BJ (cell line): ENCODE results near the gene TSPAN4. TPM values are rescaled to one million over a fixed set of nuclear protein-coding genes. Genes with fewer than 3 reads are reported as not detected.

ENCODE experiments used
- CTCF ChIA-PET: fragments of 350-600 bp; formaldehyde crosslinking; extraction: SDS; loops from one replicate; lab custom pipeline; 2021; ENCODE audit warnings: antibody characterized with exemption, inconsistent platforms; lab: Yijun Ruan, JAX
- POLR2A ChIA-PET: fragments of 300-600 bp; sonication (Branson Sonifier 250); formaldehyde crosslinking; extraction: SDS; loops from one replicate; lab custom pipeline; 2021; ENCODE audit warnings: antibody characterized with exemption; lab: Charles Lee
- DNase-seq: peaks from one replicate; pipeline ENCODE4 v3.0.0-alpha.2; 2011; ENCODE audit warnings: low read depth
- H3K27me3 ChIP-seq: 2 replicates; pipeline ENCODE4 v1.6.0; 2011; ENCODE audit warnings: low read length; ENCODE audit not compliant: control insufficient read depth, insufficient read depth
- H3K36me3 ChIP-seq: 2 replicates; pipeline ENCODE4 v1.5.1; 2011; ENCODE audit warnings: low read length; ENCODE audit not compliant: control insufficient read depth, insufficient read depth
- H3K4me3 ChIP-seq: 2 replicates; pipeline ENCODE4 v1.5.1; 2011; ENCODE audit warnings: low read depth, mild to moderate bottlenecking, control low read depth, low read length
- polyA plus RNA-seq: library from polyadenylated mRNA; depleted of rRNA; stranded (reverse); fragments of >200 nt; gene quantifications from 2 replicates; pipeline ENCODE4 v1.2.3, GENCODE V29; 2011
- TF ChIP-seq, protein P1 (sequence below): IDR thresholded peaks from 2 replicates; pipeline ENCODE4 v1.5.1; 2011; ENCODE audit warnings: low read depth, mild to moderate bottlenecking, control low read depth, inconsistent platforms, low read length, moderate library complexity; ENCODE audit not compliant: insufficient read depth

Gene TSPAN4
- polyA plus RNA-seq, 1 experiment = 295 TPM

DNA sequence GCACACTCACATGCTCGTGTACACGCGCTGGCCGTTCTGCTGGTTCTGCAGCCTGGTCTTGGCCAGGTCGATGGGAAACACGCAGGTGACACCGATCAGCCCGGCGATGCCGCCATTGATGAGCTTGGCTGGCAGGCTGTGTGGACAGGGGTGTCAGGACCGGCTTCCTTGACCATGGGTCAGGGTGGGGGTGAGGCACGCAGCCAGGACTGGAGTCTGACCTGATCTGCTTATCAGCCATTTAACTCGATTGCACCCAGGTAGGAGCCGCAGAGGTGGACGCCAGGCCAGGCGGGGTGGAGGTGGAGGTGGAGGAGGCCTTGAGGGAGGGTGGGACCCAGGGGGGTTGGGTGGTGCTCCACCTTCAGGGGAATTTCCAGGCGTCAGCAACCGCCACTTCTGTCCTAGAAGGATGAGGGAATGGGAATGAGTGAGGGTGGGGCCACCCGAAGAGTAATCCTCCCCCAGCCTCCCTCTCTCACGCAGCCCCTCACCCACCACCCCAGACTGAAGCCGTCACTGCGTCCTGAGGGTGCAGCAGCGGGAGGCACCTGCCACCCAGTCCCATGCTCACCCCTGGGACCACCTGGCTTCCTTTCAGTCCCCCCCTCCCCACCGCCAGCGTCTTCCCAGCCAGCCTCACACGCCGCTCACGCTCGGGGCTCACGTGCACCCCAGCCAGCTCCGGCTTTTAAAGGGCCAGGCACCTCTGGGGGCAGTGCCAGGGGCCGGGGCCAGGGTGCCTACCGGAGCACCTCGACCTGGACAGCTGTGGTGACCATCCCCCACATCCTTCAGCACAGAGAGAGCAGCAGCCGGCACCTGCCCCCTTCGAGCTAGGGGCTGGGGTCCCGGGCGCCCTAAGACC is 47.7 kb upstream of the TSPAN4 start:
- TF ChIP-seq, protein P1, sequence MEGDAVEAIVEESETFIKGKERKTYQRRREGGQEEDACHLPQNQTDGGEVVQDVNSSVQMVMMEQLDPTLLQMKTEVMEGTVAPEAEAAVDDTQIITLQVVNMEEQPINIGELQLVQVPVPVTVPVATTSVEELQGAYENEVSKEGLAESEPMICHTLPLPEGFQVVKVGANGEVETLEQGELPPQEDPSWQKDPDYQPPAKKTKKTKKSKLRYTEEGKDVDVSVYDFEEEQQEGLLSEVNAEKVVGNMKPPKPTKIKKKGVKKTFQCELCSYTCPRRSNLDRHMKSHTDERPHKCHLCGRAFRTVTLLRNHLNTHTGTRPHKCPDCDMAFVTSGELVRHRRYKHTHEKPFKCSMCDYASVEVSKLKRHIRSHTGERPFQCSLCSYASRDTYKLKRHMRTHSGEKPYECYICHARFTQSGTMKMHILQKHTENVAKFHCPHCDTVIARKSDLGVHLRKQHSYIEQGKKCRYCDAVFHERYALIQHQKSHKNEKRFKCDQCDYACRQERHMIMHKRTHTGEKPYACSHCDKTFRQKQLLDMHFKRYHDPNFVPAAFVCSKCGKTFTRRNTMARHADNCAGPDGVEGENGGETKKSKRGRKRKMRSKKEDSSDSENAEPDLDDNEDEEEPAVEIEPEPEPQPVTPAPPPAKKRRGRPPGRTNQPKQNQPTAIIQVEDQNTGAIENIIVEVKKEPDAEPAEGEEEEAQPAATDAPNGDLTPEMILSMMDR = no peak
- ChIA-PET POLR2A (no interaction called here), CTCF (interaction anchor here (1.0 to 1.6 kb wide), 2 partner anchors 12 to 16 kb away, joined by 4 to 6 read pairs; no protein-coding TSS in a partner anchor)
- no peaks in the 10 kb centered on the region for H3K27me3 ChIP-seq
- no peak for DNase-seq
- H3K36me3 ChIP-seq = peaks cover 4% of the 10 kb centered on the region
- peak overlapping the region; percentile 87 for H3K4me3 ChIP-seq

DNA sequence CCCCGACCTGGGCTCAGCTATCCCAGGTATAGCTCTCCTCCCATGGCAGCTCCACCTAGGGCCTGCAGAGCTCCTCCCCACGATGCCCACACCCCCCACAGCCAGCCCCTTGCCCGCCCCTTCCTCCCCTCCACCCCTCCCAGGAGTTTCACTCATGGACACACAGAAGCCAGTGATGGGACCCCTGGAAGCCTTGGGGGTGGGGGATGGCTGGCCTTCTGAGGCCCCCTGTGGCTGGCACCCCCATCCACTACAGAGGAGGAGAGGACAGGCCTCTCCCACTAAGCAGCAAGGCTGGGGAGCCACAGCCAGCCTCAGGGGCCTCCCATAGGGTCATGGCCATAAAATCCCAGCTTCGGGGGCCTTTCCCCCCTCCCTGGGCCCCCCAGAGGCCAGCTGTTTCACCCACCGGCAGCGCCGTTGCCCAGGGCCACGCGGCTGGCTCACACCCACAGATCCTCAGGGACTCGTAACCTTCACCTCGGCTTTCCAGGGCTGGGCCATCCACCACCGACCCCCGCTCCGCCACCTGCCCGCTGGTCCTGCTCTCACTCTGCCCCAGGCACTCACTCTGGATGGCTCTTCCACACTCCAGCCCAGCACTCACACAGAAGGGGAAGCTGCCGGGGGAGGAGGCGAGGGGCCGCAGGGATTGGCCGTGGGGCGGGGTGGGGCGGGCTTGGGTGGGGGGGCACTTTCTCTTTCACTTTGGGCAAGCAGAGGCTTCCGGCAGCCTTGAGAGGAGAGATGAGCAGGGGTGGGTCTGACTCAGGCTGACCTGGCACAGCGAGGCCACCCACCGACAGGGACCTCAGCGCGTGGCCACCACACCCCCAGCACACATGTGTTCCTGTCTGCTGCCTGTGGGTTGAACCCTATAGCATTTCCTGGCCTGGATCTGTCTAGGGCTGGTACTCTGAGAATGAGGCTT is 46.8 kb upstream of the TSPAN4 start:
- TF ChIP-seq, protein P1 = no peak
- DNase-seq = peak; percentile 34
- no peaks in the 10 kb centered on the region for H3K27me3 ChIP-seq
- POLR2A ChIA-PET = interaction anchor here (0.6 to 0.7 kb wide), 2 partner anchors 24 to 45 kb away, joined by 3 to 4 read pairs; no protein-coding TSS in a partner anchor
- H3K36me3 ChIP-seq = peaks cover 11% of the 10 kb centered on the region
- H3K4me3 ChIP-seq = peak overlapping the region; percentile 87
- CTCF ChIA-PET = interaction anchor here (1.0 kb wide), 2 partner anchors 17 to 48 kb away, joined by 3 to 4 read pairs; no protein-coding TSS in a partner anchor

DNA sequence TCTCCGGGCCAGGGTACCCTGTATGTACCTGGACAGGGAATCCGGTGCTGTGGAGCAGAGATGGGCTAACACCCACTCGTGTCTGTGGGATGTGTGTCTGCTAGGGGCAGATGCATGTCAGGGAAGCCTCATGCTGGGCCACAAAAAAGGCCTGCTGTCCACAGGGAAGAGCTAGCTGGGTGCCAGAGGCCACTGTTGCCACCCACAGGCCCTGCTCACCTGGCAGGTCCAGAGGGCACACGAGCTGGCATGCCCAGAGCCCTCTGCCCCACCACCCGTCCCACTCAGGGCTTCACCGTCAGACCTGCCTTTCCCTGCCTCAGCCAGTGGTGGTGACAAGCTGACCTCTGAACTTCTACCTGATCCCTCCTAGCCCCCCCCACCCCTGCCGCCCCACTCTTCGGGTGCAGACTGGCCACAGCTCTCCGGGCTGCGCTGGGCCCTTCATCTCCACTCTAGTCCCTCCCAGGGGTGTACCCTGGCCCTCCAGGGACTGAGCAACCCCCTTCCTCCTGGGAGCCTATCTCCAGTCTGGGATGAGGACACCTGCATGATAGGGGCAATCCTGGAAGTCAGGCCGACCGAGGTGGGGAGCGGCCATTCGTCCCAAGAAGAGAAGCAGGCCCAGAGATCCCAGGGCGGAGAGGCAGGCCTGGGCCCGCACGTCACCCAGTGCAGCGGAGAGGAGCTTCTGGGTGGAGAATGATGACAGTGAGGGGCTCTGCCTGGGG is 45.9 kb upstream of the TSPAN4 start:
- POLR2A ChIA-PET = interaction anchor here (0.7 kb wide), 1 partner anchor 44 kb away, joined by 3 read pairs; no protein-coding TSS in a partner anchor
- Histone ChIP-seq H3K36me3 (peaks cover 16% of the 10 kb centered on the region), H3K27me3 (no peaks in the 10 kb centered on the region), H3K4me3 (peak overlapping the region; percentile 87)
- TF ChIP-seq, protein P1 = no peak
- no peak for DNase-seq
- CTCF ChIA-PET = interaction anchor here (0.6 to 1.2 kb wide), 4 partner anchors 36 to 248 kb away, joined by 3 to 4 read pairs (median 3); partner anchors contain the start of gene CD151

DNA sequence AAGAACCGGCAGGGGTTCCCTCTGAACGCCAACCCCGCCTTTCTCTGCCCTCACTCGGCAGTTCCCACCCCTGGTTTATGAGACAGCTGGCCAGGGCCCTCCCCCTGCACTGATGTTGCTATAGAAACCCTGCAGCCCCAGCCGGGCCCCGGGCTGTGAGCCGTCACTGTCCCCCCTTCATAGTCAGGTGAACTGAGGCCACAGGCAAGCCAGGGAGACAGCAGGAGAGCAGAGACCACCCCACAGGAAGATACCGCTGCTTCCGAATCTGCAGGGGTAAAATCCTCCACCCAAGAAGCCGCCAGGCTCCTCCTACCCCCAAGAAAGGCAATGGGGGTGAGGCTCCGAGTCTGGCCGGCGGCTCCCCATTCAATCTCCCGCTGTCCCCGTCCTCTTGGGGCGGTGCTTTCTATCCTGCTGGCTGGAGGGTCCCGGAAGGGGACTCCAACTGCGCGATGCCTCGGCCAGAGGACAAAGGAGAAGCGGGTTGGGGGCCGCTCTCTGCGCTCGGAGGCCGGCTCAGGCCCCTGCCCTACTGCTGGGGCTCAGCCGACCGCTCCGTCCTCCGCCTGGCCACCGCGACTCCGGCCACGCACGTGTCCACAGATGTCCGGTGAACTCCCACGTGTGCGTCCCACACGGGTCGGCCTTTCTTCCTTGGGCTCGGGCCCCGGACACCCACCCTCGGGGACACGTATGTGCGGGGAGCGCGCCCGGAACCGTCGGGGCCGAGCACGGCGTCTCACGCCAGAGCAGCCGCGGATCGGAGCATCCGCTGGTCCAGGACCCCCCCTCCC is 45.2 kb upstream of the TSPAN4 start:
- no peaks in the 10 kb centered on the region for H3K27me3 ChIP-seq
- ChIA-PET POLR2A (no interaction called here), CTCF (interaction anchor here (0.6 to 1.2 kb wide), 3 partner anchors 35 to 249 kb away, joined by 3 to 4 read pairs (median 3); partner anchors contain the start of gene CD151)
- peak overlapping the region; percentile 87 for H3K4me3 ChIP-seq
- TF ChIP-seq, protein P1 = 0 out of 2 replicates have a peak, but pooled peaks have one; percentile 7
- peaks cover 21% of the 10 kb centered on the region for H3K36me3 ChIP-seq
- DNase-seq = no peak
